ENCODE measurements around the gene RBM10. TPM values are rescaled to one million over a fixed set of nuclear protein-coding genes. Genes with fewer than 3 reads are reported as not detected.
A peak's percentile ranks its signal among the peaks of the same experiment; 100 is the strongest.

The RBM10 gene
- total RNA-seq, 2 donors from 2014 or later: 30.6 to 35.7 TPM

DNA sequence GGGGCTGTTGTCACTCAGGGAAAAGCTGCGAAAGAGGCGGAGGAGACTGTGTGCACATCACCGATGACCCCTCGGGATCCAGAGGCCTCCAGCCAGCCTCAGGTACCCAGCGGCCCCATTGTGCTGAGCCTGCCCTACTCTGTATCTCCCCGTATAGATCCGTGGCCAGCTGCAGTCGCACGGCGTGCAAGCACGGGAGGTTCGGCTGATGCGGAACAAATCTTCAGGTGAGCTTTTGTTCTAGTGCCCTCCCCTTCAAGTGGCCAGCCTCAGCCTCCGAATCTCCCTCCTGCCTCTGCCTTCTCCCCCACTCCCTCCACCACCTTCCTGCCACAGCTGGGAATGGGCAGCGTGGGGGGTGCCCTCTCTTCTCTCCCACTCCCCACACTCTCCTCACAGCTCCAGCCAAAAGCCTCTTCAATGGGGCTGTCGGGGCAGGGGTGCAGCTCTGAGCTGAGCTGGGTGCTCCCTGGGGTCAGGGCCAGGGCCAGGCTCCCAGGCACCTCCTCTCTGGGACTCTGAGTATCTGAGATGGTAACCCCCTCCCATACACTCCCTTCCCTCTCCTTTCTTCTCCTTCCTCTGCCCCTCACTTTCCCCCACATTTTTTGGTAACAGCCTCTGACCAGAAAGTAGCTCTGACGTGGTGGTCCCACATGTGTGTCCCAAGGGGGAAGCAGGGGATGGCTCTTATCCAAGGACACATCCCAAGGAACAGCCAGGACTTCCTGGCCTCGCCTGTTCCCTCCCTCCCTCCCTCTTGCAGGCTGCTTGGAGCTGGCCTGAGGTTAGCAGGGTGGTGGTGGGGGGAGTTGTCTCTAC is 28.2 kb downstream of the RBM10 start:
- ATAC-seq: no peak
- DNase-seq: no peak
- intact Hi-C loops (cut with DNase I, micrococcal nuclease): no loop called here

DNA sequence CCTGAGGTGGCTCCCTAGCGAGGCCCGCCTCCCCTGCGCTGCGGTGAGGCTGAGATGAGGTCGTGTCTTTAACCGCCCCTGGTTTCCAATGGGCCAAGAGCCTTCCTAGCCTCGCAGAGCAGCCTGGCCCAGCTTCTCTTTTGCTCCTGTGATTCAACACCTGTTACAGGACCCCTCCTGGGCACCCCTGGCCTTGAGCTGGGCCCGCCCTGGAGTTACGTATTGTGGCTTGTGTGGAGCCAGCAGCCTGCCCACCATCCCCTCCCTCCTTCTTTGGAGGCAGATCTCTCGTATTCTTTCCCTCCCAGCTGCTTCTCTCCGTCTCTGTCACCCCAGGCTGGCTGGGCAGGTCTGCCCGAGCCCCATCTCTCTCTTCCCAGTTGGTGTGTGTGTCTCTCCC is 29.4 kb downstream of the RBM10 start:
- intact Hi-C loops (cut with DNase I, micrococcal nuclease): no loop called here
- ATAC-seq (no peak), DNase-seq (no peak)

GRCh38 chrX:47174846-47175587 is 30.0 kb downstream of the RBM10 start:
- intact Hi-C loops (cut with DNase I, micrococcal nuclease): no loop called here
- no peak for DNase-seq
- no peak for ATAC-seq

- DNase-seq (no peak), ATAC-seq (no peak)
- intact Hi-C loops (cut with DNase I, micrococcal nuclease): no loop called here
Observed at GRCh38 chrX:47175588-47175980, 30.6 kb downstream of the RBM10 start.

DNA sequence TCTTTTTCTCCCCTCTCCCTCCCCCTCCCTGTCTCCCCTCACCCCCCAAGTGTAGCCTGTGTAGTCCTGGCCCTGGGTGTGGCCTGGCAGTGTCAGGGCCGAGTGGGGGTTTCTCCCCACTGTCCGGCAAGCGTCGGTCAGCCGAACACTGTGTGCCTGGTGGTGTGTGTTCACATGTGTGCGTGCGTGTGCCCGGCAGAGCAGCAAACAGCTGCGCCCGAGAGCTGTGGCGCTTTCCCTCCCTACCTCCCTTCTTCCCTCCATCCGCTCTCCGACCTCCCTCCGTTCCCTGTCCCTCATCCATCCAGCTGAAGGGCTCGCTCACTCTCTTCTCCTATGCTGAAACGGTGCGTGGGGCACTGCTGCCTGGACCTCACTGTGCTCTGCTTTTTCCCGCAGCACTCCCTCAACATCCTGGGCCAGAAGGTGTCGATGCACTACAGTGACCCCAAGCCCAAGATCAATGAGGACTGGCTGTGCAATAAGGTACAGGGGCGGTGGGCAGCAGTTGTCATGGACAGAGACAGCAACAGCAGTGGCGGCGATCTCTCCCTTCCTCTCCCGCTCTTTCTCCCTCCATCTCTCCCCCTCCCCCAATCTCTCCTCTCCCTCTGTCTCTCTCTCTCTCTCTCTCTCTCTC is 31.2 kb downstream of the RBM10 start:
- DNase-seq (no peak), ATAC-seq (no peak)
- intact Hi-C loops (cut with DNase I, micrococcal nuclease): no loop called here

DNA sequence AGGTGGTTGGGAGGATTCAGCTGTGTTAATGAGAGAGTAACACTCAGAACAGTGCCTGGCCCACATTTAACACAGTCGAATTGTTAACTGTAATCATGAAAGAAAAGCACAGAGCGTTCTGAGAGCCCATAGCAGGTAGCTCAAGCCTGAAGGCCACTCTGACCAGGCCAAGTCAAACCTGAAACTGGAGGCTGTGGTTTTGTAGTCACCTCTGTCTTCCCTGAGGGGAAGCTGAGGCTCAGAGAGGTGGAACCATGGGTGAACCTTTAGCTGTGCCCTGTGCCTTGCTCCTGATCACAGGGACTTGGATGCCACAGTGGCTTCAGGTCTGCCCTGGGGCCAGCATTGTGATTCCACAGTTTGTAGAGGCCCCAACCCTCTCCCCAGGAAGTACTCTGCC is 32.1 kb downstream of the RBM10 start:
- no peak for DNase-seq
- intact Hi-C loops (cut with DNase I, micrococcal nuclease): no loop called here
- ATAC-seq: no peak

GRCh38 chrX:47178337-47178736 is 33.3 kb downstream of the RBM10 start:
- ATAC-seq (no peak), DNase-seq (no peak)
- intact Hi-C loops (cut with DNase I, micrococcal nuclease): no loop called here

- ATAC-seq: peak; percentile 19
- intact Hi-C loops (cut with DNase I, micrococcal nuclease): no loop called here
- DNase-seq: no peak
Observed at GRCh38 chrX:47179221-47179927, 34.4 kb downstream of the RBM10 start.

- DNase-seq: no peak
- no peak for ATAC-seq
- intact Hi-C loops (cut with DNase I, micrococcal nuclease): no loop called here
Observed at GRCh38 chrX:47179928-47180255, 34.9 kb downstream of the RBM10 start.

DNA sequence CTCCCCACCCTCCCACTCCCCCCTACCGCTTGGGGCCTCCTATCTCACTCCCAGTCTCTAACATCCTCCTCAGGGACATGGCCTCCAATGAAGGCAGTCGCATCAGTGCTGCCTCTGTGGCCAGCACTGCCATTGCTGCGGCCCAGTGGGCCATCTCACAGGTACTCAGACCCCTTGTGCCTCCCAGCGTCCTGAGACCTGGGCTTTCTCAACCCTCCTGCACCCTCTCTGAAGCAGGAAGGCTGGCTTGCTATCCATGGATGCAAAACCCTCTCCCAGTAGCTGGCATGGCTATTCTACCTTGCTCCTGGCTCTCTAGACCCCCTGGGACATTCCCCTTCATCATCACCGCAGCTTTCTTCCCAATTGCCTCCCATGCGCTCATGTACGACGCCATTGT is 35.3 kb downstream of the RBM10 start:
- ATAC-seq (no peak), DNase-seq (no peak)
- intact Hi-C loops (cut with DNase I, micrococcal nuclease): no loop called here

DNA sequence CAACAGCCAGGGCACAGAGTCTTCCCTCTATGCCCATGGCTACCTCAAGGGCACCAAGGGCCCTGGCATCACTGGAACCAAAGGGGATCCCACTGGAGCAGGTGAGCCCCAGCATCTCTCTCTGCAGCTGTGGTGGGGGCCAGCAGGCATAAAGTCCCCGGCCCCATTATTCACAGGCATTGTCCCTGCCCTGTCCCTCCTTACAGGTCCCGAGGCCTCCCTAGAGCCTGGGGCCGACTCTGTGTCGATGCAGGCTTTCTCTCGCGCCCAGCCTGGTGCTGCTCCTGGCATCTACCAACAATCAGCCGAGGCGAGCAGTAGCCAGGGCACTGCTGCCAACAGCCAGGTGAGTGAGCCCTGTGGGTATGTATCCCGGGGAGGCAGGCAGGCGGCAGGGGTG is 36.3 kb downstream of the RBM10 start:
- no peak for ATAC-seq
- intact Hi-C loops (cut with DNase I, micrococcal nuclease): no loop called here
- DNase-seq: no peak

- DNase-seq (no peak), ATAC-seq (no peak)
- intact Hi-C loops (cut with DNase I, micrococcal nuclease): no loop called here
Observed at GRCh38 chrX:47182106-47182700, 37.2 kb downstream of the RBM10 start.

GRCh38 chrX:47184486-47184885 is 39.5 kb downstream of the RBM10 start:
- ATAC-seq (no peak), DNase-seq (no peak)
- intact Hi-C loops (cut with DNase I, micrococcal nuclease): no loop called here

GRCh38 chrX:47185241-47185640 is 40.2 kb downstream of the RBM10 start:
- DNase-seq (no peak), ATAC-seq (no peak)
- intact Hi-C loops (cut with DNase I, micrococcal nuclease): no loop called here

GRCh38 chrX:47186096-47186740 is 41.2 kb downstream of the RBM10 start:
- DNase-seq: no peak
- ATAC-seq: no peak
- intact Hi-C loops (cut with DNase I, micrococcal nuclease): no loop called here

DNA sequence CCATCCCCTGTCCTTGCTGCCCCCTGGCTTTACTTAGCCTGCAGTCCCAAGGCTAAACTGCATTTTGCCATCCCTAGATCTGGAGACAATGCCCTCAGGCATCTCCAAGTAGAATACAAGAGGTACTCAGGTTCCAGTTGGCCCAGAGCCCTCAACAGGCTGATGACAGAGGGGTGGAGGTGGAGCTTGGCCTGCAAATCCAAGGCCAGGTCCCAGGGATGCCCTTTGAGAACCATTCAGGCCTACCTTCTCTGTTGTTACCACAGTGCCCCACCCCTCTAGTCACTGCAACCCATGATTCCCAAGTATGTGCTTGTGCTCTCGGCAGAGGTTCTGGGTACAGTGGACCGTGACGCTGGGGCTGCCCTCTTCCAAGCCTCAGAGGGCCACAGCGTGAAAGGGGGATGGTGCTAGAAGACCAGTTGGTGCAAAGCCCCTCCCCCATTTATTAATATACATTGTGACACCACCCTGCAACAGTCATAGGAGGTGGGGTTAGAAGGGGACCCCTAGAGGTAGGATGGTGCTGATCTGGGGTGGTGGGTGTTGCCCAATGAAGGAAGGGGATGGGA is 42.2 kb downstream of the RBM10 start:
- intact Hi-C loops (cut with DNase I, micrococcal nuclease): no loop called here
- ATAC-seq (no peak), DNase-seq (no peak)

- no peak for DNase-seq
- no peak for ATAC-seq
- intact Hi-C loops (cut with DNase I, micrococcal nuclease): loop anchor here in 1 of 2 donors (5.0 kb wide), 2 partner anchors 192 to 332 kb away; no protein-coding TSS in a partner anchor
Observed at GRCh38 chrX:47189906-47190305, 44.9 kb downstream of the RBM10 start.
